GM18858 (cell line): Measurements from ENCODE around the gene VAT1.

Experiments used
- ATAC-seq: cut with Tn5 transposase; IDR thresholded peaks from one replicate; pipeline ENCODE4 v1.9.1; 2021; ENCODE audit not compliant: unreplicated experiment

The VAT1 gene

GRCh38 chr17:43027091-43028032 lies 5.2 kb upstream of the VAT1 start:
- no peak for ATAC-seq

- no peak for ATAC-seq
Measured at GRCh38 chr17:43026595-43026994, 4.4 kb upstream of the VAT1 start.

- no peak for ATAC-seq
Measured at GRCh38 chr17:43025766-43026537, 3.8 kb upstream of the VAT1 start.

GRCh38 chr17:43025290-43025657 lies 3.1 kb upstream of the VAT1 start:
- ATAC-seq: no peak

- ATAC-seq: peak; percentile 40
Measured at GRCh38 chr17:43024407-43025289, 2.5 kb upstream of the VAT1 start, which contains the start of gene RND2. TSS of gene RND2 (plus strand) at chr17:43025231. CDS start at chr17:43025348, 117 bp downstream.

GRCh38 chr17:43020789-43021740 lies 1.1 kb downstream of the VAT1 start:
- ATAC-seq: no peak

GRCh38 chr17:43020030-43020621 lies 2.1 kb downstream of the VAT1 start:
- ATAC-seq: no peak

GRCh38 chr17:43019418-43019817 lies 2.8 kb downstream of the VAT1 start:
- ATAC-seq: no peak

- no peak for ATAC-seq
Measured at GRCh38 chr17:43018932-43019331, 3.3 kb downstream of the VAT1 start.

GRCh38 chr17:43018008-43018853 lies 4.0 kb downstream of the VAT1 start:
- ATAC-seq: no peak

GRCh38 chr17:43016216-43016615 lies 6.0 kb downstream of the VAT1 start:
- no peak for ATAC-seq

GRCh38 chr17:43015579-43015978 lies 6.6 kb downstream of the VAT1 start:
- ATAC-seq: no peak

- no peak for ATAC-seq
Measured at GRCh38 chr17:43014649-43015542, 7.3 kb downstream of the VAT1 start.

GRCh38 chr17:43014020-43014648 lies 8.1 kb downstream of the VAT1 start:
- ATAC-seq: no peak

- no peak for ATAC-seq
Measured at GRCh38 chr17:43013296-43013695, 8.9 kb downstream of the VAT1 start.

- ATAC-seq: no peak
Measured at GRCh38 chr17:43011728-43012472, 10.3 kb downstream of the VAT1 start.
